Raji (cell line): Measurements from ENCODE around the gene AQP5.

Experiments
- POLR2A ChIP-seq: IDR thresholded peaks from 2 replicates; pipeline ENCODE4 v1.6.1; 2011; ENCODE audit warnings: low read depth, low read length, control low read depth; ENCODE audit not compliant: insufficient read depth

AQP5 gene

GRCh38 chr12:49924628-49925246 lies 36.9 kb upstream of the AQP5 start:
- no peak for TF ChIP-seq POLR2A

DNA sequence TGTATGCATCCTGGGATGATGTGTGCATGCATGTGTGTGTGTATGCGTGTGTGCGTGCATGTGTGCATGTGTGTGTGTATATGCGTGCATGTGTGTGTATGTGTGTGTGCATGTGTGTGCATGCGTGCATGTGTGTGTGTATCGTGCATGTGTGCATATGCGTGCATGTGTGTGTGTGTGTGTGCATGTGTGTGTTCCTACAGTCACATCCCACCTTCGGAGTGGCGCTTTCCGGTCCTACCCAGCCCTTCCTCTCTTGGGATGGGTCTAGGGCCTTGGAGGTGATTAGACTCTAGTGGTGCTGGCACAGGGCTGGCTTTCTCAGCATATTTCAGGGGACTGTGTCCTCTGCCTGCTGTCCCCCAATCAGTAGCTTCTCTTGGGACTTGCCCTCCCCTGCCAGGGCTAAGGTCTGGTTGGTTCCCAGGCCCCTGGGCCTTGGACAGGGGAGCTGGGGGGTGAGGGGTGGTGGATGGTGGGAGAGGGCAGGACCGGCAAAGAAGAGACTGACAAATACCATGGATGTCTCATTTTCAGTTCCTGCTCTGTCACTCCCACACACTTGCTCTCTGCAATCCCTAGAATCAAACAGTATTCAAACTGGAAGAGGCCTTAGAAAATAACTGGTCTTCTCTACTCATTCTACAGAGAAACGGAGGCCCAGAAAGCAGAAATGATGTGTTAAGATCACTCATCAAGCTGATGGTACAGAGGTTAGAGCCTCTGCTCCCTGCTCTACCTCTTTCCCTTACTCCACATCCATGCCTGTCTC lies 36.1 kb upstream of the AQP5 start:
- TF ChIP-seq POLR2A, result no peak

DNA sequence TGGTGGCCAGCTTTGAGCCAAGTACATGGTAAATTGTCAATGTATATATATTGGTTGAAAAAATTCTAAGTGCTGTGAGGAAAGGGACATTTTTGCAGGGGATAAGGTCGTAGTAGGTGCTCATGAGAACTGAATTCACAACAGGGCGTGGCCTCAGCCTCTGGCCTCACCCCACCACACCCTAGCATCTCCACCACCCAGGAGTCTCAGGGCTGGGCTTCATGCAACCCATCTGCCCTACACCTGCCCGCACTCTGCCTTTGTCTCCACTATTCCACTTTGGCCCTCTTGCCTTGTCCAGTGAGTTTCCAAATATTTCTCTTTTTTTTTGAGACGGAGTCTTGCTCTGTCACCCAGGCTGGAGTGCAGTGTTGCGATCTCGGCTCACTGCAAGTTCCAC lies 33.2 kb upstream of the AQP5 start:
- TF ChIP-seq POLR2A, result no peak

GRCh38 chr12:49929581-49929980 lies 32.1 kb upstream of the AQP5 start:
- no peak for TF ChIP-seq POLR2A

DNA sequence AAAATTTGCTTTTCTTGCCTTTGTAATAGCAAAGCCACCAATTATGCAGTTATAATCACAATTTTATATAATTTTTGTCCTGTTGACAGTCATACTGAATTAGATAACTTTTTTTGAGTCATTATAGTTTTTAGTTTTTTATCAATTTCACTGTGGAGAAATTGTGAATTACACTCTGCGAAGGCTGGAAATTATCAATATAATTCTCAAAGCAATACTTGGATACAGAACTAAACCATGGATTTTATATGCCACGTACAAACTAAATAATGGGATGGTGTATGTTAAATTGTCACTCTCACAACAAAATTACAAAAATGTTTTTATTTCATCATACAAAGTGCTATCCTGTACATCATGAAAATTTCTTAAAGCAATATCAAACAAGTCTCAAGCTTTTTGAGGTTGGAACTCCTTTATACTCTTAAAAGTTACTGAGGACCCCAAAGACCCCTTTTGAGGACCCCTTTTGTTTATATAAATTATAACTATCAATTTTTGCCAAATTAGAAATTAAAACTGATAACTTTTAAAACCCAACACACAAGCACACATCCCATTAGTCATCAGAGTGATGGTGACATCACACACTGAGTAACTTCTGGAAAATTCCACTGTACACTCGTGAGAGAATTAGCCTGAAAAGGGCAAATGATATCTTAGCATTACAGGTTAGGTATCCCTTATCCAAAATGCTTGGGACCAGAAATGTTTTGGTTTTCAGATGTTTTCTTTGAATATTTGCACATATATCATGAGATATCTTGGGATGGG lies 31.0 kb upstream of the AQP5 start:
- TF ChIP-seq POLR2A, result no peak

GRCh38 chr12:49932023-49932422 lies 29.6 kb upstream of the AQP5 start:
- TF ChIP-seq POLR2A, result no peak

GRCh38 chr12:49932533-49933130 lies 29.0 kb upstream of the AQP5 start:
- no peak for TF ChIP-seq POLR2A

DNA sequence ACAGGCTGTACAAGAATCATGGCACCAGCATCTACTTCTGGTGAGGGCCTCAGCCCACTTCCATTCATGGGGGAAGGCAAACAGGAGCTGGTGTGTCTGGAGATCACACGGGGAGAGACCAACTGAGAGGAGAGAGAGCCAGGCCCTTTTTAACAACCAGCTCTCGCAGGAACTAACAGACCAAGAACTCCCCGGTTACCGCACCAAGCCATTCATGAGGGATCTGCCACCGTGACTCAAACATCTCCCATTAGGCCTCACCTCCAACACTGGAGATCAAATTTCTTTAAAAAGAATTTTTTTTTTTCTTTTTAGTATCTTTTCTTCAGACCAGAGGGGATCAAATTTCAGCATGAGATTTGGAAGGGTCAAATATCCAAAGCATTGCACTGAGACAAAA lies 27.9 kb upstream of the AQP5 start:
- no peak for TF ChIP-seq POLR2A

GRCh38 chr12:49934505-49934904 lies 27.2 kb upstream of the AQP5 start:
- TF ChIP-seq POLR2A, result no peak

- TF ChIP-seq POLR2A, result no peak
These were observed 24.7 kb upstream of the AQP5 start for GRCh38 chr12:49936925-49937324.

GRCh38 chr12:49937639-49938300 lies 23.9 kb upstream of the AQP5 start:
- TF ChIP-seq POLR2A, result no peak

- TF ChIP-seq POLR2A, result no peak
These were observed 22.4 kb upstream of the AQP5 start for GRCh38 chr12:49939307-49939706.

DNA sequence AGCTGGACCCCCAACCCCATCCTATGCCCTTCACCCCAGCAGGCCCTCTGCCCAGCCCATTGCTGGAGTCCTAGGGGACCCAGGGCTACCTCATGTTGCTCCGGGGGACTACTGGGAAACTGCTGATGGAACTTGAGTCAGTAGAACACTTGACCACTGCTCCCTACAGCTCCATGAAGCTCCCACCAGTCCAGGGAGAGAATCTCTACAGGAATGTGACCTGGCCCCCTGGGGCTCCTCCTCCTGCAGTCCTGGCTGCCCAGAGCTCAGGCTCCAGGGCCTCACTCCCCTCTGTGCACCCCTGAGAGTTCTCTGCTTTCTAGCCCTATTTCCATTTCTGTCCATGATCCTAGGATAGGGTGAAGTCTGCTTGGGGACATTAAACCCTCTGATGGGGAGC lies 22.0 kb upstream of the AQP5 start:
- TF ChIP-seq POLR2A, result no peak

- TF ChIP-seq POLR2A, result no peak
These were observed 19.8 kb upstream of the AQP5 start for GRCh38 chr12:49941556-49942511.
